HUES48 (cell line): Measurements from ENCODE around the gene TOLLIP.

Experiments
- H3K27ac ChIP-seq: one replicate; pipeline ENCODE4 v1.7.0; 2013; ENCODE audit warnings: low read depth, low read length, inconsistent platforms
- H3K27me3 ChIP-seq: 2 replicates; pipeline ENCODE4 v1.6.1; 2013; ENCODE audit warnings: mild to moderate bottlenecking, low read length; ENCODE audit not compliant: control insufficient read depth, insufficient read depth
- H3K36me3 ChIP-seq: 2 replicates; pipeline ENCODE4 v1.6.1; 2013; ENCODE audit warnings: low read length; ENCODE audit not compliant: control insufficient read depth, insufficient read depth
- H3K4me1 ChIP-seq: 2 replicates; pipeline ENCODE4 v1.6.1; 2013; ENCODE audit warnings: mild to moderate bottlenecking, low read length; ENCODE audit not compliant: control insufficient read depth, insufficient read depth
- H3K4me3 ChIP-seq: 2 replicates; pipeline ENCODE4 v1.5.1; 2013; ENCODE audit warnings: mild to moderate bottlenecking, low read depth, low read length
- H3K9ac ChIP-seq: 2 replicates; pipeline ENCODE4 v1.6.1; 2013; ENCODE audit warnings: mild to moderate bottlenecking, low read depth, low read length, moderate library complexity
- H3K9me3 ChIP-seq: 2 replicates; pipeline ENCODE4 v1.6.1; 2013; ENCODE audit warnings: low read length; ENCODE audit not compliant: control insufficient read depth, insufficient read depth

TOLLIP gene

GRCh38 chr11:1279674-1280055 is 29.8 kb downstream of the TOLLIP start:
- Histone ChIP-seq H3K9ac (no peak overlapping the region), H3K36me3 (peaks cover 49% of the 10 kb centered on the region), H3K9me3 (no peaks in the 10 kb centered on the region), H3K4me3 (no peak overlapping the region), H3K27ac (no peak overlapping the region), H3K27me3 (no peaks in the 10 kb centered on the region), H3K4me1 (no peaks in the 10 kb centered on the region)

GRCh38 chr11:1278766-1279673 is 30.4 kb downstream of the TOLLIP start:
- Histone ChIP-seq H3K9ac (no peak overlapping the region), H3K36me3 (peaks cover 49% of the 10 kb centered on the region), H3K4me1 (no peaks in the 10 kb centered on the region), H3K27ac (no peak overlapping the region), H3K9me3 (no peaks in the 10 kb centered on the region), H3K27me3 (no peaks in the 10 kb centered on the region), H3K4me3 (no peak overlapping the region)

- H3K36me3 ChIP-seq: peaks cover 45% of the 10 kb centered on the region
These were observed 31.4 kb downstream of the TOLLIP start for GRCh38 chr11:1277936-1278512.

GRCh38 chr11:1276866-1277615 is 32.4 kb downstream of the TOLLIP start:
- H3K36me3 ChIP-seq: peaks cover 43% of the 10 kb centered on the region
- H3K4me1 ChIP-seq: no peaks in the 10 kb centered on the region

More at GRCh38 chr11:1277936-1278512, 31.4 kb downstream of the TOLLIP start:
- Histone ChIP-seq H3K27me3 (no peaks in the 10 kb centered on the region), H3K9ac (no peak overlapping the region), H3K9me3 (no peaks in the 10 kb centered on the region), H3K27ac (no peak overlapping the region), H3K4me1 (no peaks in the 10 kb centered on the region), H3K4me3 (no peak overlapping the region)

GRCh38 chr11:1276041-1276790 is 33.2 kb downstream of the TOLLIP start:
- Histone ChIP-seq H3K27ac (no peak overlapping the region), H3K9ac (no peak overlapping the region)

More at GRCh38 chr11:1276866-1277615, 32.4 kb downstream of the TOLLIP start:
- Histone ChIP-seq H3K4me3 (no peak overlapping the region), H3K27ac (no peak overlapping the region), H3K27me3 (no peaks in the 10 kb centered on the region), H3K9me3 (no peaks in the 10 kb centered on the region), H3K9ac (no peak overlapping the region)

GRCh38 chr11:1275021-1275420 is 34.4 kb downstream of the TOLLIP start:
- Histone ChIP-seq H3K4me3 (no peak overlapping the region), H3K9ac (no peak overlapping the region), H3K27me3 (no peaks in the 10 kb centered on the region), H3K36me3 (peaks cover 29% of the 10 kb centered on the region), H3K27ac (no peak overlapping the region), H3K4me1 (no peaks in the 10 kb centered on the region), H3K9me3 (no peaks in the 10 kb centered on the region)

More at GRCh38 chr11:1276041-1276790, 33.2 kb downstream of the TOLLIP start:
- H3K4me1 ChIP-seq: no peaks in the 10 kb centered on the region
- no peaks in the 10 kb centered on the region for H3K9me3 ChIP-seq
- H3K36me3 ChIP-seq: peaks cover 39% of the 10 kb centered on the region
- no peak overlapping the region for H3K4me3 ChIP-seq
- H3K27me3 ChIP-seq: no peaks in the 10 kb centered on the region

- H3K27me3 ChIP-seq: no peaks in the 10 kb centered on the region
- no peaks in the 10 kb centered on the region for H3K4me1 ChIP-seq
- no peak overlapping the region for H3K4me3 ChIP-seq
- H3K36me3 ChIP-seq: peaks cover 23% of the 10 kb centered on the region
- H3K9me3 ChIP-seq: no peaks in the 10 kb centered on the region
- H3K27ac ChIP-seq: no peak overlapping the region
- no peak overlapping the region for H3K9ac ChIP-seq
These were observed 34.9 kb downstream of the TOLLIP start for GRCh38 chr11:1274501-1274900.

- Histone ChIP-seq H3K9ac (no peak overlapping the region), H3K4me1 (no peaks in the 10 kb centered on the region), H3K9me3 (no peaks in the 10 kb centered on the region), H3K27me3 (no peaks in the 10 kb centered on the region), H3K4me3 (no peak overlapping the region), H3K36me3 (peaks cover 20% of the 10 kb centered on the region), H3K27ac (no peak overlapping the region)
These were observed 36.9 kb downstream of the TOLLIP start for GRCh38 chr11:1272531-1272930.

- peaks cover 19% of the 10 kb centered on the region for H3K36me3 ChIP-seq
- H3K4me3 ChIP-seq: no peak overlapping the region
- H3K4me1 ChIP-seq: no peaks in the 10 kb centered on the region
- H3K9ac ChIP-seq: no peak overlapping the region
- H3K9me3 ChIP-seq: no peaks in the 10 kb centered on the region
- H3K27me3 ChIP-seq: no peaks in the 10 kb centered on the region
- no peak overlapping the region for H3K27ac ChIP-seq
These were observed 37.5 kb downstream of the TOLLIP start for GRCh38 chr11:1271927-1272326.

- no peak overlapping the region for H3K27ac ChIP-seq
- no peak overlapping the region for H3K9ac ChIP-seq
- H3K36me3 ChIP-seq: peaks cover 14% of the 10 kb centered on the region
- no peaks in the 10 kb centered on the region for H3K27me3 ChIP-seq
- no peak overlapping the region for H3K4me3 ChIP-seq
- no peaks in the 10 kb centered on the region for H3K9me3 ChIP-seq
- no peaks in the 10 kb centered on the region for H3K4me1 ChIP-seq
These were observed 38.0 kb downstream of the TOLLIP start for GRCh38 chr11:1271406-1271805.
